GM12874 (cell line): ENCODE data around the gene IGFL2.

ENCODE experiments used
- CTCF ChIP-seq: IDR thresholded peaks from 2 replicates; pipeline ENCODE4 v1.5.1; 2011; ENCODE audit warnings: low read depth, mild to moderate bottlenecking, control low read depth, low read length, moderate library complexity; ENCODE audit not compliant: insufficient read depth

The IGFL2 gene

GRCh38 chr19:46186101-46186716 lies 38.2 kb downstream of the IGFL2 start:
- no peak for TF ChIP-seq CTCF

GRCh38 chr19:46186717-46187101 lies 38.7 kb downstream of the IGFL2 start:
- no peak for TF ChIP-seq CTCF

- no peak for TF ChIP-seq CTCF
These were observed 42.2 kb downstream of the IGFL2 start for GRCh38 chr19:46189971-46190888.

- TF ChIP-seq CTCF, result no peak
These were observed 43.3 kb downstream of the IGFL2 start for GRCh38 chr19:46191356-46191755.

- no peak for TF ChIP-seq CTCF
These were observed 43.9 kb downstream of the IGFL2 start for GRCh38 chr19:46191972-46192371.

GRCh38 chr19:46192992-46193650 lies 45.1 kb downstream of the IGFL2 start:
- no peak for TF ChIP-seq CTCF

GRCh38 chr19:46193678-46194077 lies 45.6 kb downstream of the IGFL2 start:
- TF ChIP-seq CTCF, result no peak
